A549 treated with AZD9567 at 1 μM for 4 hours (cell line): ENCODE results near the gene PRTN3. TPM values are rescaled to one million over a fixed set of nuclear protein-coding genes. Genes with fewer than 3 reads are reported as not detected.

ENCODE experiments used
- total RNA-seq: library from RNA; stranded (reverse); fragments of 200-300 nt; extraction: Qiagen RNA extraction; gene quantifications from 5 replicates; pipeline ENCODE4 v1.2.3, GENCODE V29; 2022; ENCODE audit not compliant: insufficient read depth

The PRTN3 gene
- total RNA-seq, result 0.20 to 0.55 TPM (median 0.32 TPM) in 4 of 5 replicates, not detected in the other

GRCh38 chr19:840519-841206 lies at the start of gene PRTN3:
Gene PRTN3, plus strand, starts transcription at chr19:840999. Its CDS starts 10 bp downstream, at chr19:841009.

GRCh38 chr19:796692-797527 lies 43.9 kb upstream of the PRTN3 start, which contains the start of gene PTBP1:
Gene PTBP1, plus strand, starts transcription at chr19:797452. Its CDS starts 46 bp downstream, at chr19:797498.

GRCh38 chr19:821825-822503 lies 18.8 kb upstream of the PRTN3 start, which contains the start of gene PLPPR3:
Gene PLPPR3, minus strand, starts transcription at chr19:821955. Its CDS starts 396 bp downstream, at chr19:821559.

GRCh38 chr19:827710-828321 lies 13.0 kb upstream of the PRTN3 start, which contains the start of gene AZU1:
Gene AZU1, plus strand, starts transcription at chr19:827837. Its CDS starts 10 bp downstream, at chr19:827847.

GRCh38 chr19:852136-853013 lies 11.6 kb downstream of the PRTN3 start, which contains the start of gene ELANE:
Gene ELANE, plus strand, starts transcription at chr19:852303. Its CDS starts 26 bp downstream, at chr19:852329.

GRCh38 chr19:858868-859843 lies 18.4 kb downstream of the PRTN3 start, which contains the start of gene CFD:
Gene CFD, plus strand, starts transcription at chr19:859664. Its CDS starts 26 bp downstream, at chr19:859690.

GRCh38 chr19:892894-893689 lies 52.3 kb downstream of the PRTN3 start, which contains the start of the genes MED16 and RNU6-9:
Gene MED16, minus strand, starts transcription at chr19:893187. Its CDS starts 2,056 bp downstream, at chr19:891131.
Gene RNU6-9, plus strand, starts transcription at chr19:893484.

Other genes starting within 250 kb of the PRTN3 start
- 79.2 to 97.4 TPM (median 83.6 TPM) in 5 replicates for gene POLRMT, start 207.5 kb upstream of the PRTN3 start, total RNA-seq
- 0.58 to 0.97 TPM (median 0.78 TPM) in 4 of 5 replicates, not detected in the other for gene FGF22, start 201.1 kb upstream of the PRTN3 start, total RNA-seq
- 63.5 to 73.3 TPM (median 72.5 TPM) in 5 replicates for gene RNF126, start 177.8 kb upstream of the PRTN3 start, total RNA-seq
- 198 to 279 TPM (median 261 TPM) in 5 replicates for gene FSTL3, start 164.6 kb upstream of the PRTN3 start, total RNA-seq
- gene PRSS57, start 145.5 kb upstream of the PRTN3 start, total RNA-seq, result 0.10 to 0.32 TPM (median 0.13 TPM) in 3 of 5 replicates, not detected in the others
- gene PALM, start 132.1 kb upstream of the PRTN3 start, total RNA-seq, result 6.7 to 14.2 TPM (median 12.8 TPM) in 5 replicates
- 63.4 to 77.5 TPM (median 76.5 TPM) in 5 replicates for gene MISP, start 89.9 kb upstream of the PRTN3 start, total RNA-seq
- 220 to 256 TPM (median 229 TPM) in 5 replicates for gene PTBP1, start 43.5 kb upstream of the PRTN3 start, total RNA-seq
- 2.9 to 4.8 TPM (median 4.2 TPM) in 5 replicates for gene PLPPR3, start 19.0 kb upstream of the PRTN3 start, total RNA-seq
- gene AZU1, start 13.2 kb upstream of the PRTN3 start, total RNA-seq, result 0.22 to 0.41 TPM (median 0.27 TPM) in 4 of 5 replicates, not detected in the other
- 0.09 to 0.18 TPM (median 0.12 TPM) in 4 of 5 replicates, not detected in the other for gene ELANE, start 11.3 kb downstream of the PRTN3 start, total RNA-seq
- gene CFD, start 18.7 kb downstream of the PRTN3 start, total RNA-seq, result 19.2 to 25.8 TPM (median 23.5 TPM) in 5 replicates
- gene MED16, start 52.2 kb downstream of the PRTN3 start, total RNA-seq, result 16.3 to 22.4 TPM (median 19.0 TPM) in 5 replicates
- gene RNU6-9, start 52.5 kb downstream of the PRTN3 start, total RNA-seq, result not detected in 5 replicates
- gene R3HDM4, start 72.2 kb downstream of the PRTN3 start, total RNA-seq, result 20.0 to 43.9 TPM (median 40.6 TPM) in 5 replicates
- gene KISS1R, start 76.3 kb downstream of the PRTN3 start, total RNA-seq, result 0.28 to 0.65 TPM (median 0.43 TPM) in 4 of 5 replicates, not detected in the other
- 3.2 to 5.1 TPM (median 3.9 TPM) in 5 replicates for gene ARID3A, start 85.0 kb downstream of the PRTN3 start, total RNA-seq
- 45.2 to 72.8 TPM (median 66.3 TPM) in 5 replicates for gene WDR18, start 143.3 kb downstream of the PRTN3 start, total RNA-seq
- gene GRIN3B, start 159.4 kb downstream of the PRTN3 start, total RNA-seq, result 2.0 to 3.7 TPM (median 3.3 TPM) in 4 of 5 replicates, not detected in the other
- 81.7 to 126 TPM (median 123 TPM) in 5 replicates for gene TMEM259, start 180.1 kb downstream of the PRTN3 start, total RNA-seq
- not detected in 5 replicates for gene RNU6-2, start 180.5 kb downstream of the PRTN3 start, total RNA-seq
- gene CNN2, start 185.6 kb downstream of the PRTN3 start, total RNA-seq, result 59.2 to 96.5 TPM (median 67.0 TPM) in 5 replicates
- gene ABCA7, start 199.1 kb downstream of the PRTN3 start, total RNA-seq, result 11.2 to 16.3 TPM (median 13.7 TPM) in 5 replicates
- 2.6 to 3.2 TPM (median 2.9 TPM) in 5 replicates for gene ARHGAP45, start 226.2 kb downstream of the PRTN3 start, total RNA-seq